Measurements from ENCODE around the gene PHKA2.
"Not testable (repeated sequence)": the region's sequence is repeated elsewhere in the genome, so short reads cannot be mapped to it uniquely, and the experiment has no call there.

Gene PHKA2

DNA sequence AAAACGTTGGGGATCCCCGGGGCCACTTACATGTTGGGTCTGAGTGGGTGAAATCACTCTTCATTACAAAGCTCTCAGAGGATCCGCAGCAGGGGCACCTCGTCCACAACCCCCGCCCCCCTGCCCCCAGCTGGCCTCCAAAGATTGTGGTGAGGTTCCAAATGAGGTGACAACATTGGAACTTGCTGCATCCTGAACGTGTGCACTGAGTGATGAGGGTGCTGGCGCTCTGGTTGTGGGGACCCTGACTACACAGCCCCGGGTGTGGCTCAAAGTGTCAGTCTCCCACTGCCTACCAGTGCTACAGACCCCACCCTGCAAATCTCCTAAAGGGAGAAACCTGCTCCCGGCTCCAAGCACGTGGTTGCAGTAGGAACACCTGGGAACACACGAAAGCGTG lies 111.9 kb downstream of the PHKA2 start:
- in situ Hi-C loops (cut with HindIII; ENCODE audit: low sequenced_read_pairs): no loop called here
- H3K4me3 ChIP-seq (ENCODE audit: low read depth, low read length): no peak overlapping the region
- TF ChIP-seq, protein P1, sequence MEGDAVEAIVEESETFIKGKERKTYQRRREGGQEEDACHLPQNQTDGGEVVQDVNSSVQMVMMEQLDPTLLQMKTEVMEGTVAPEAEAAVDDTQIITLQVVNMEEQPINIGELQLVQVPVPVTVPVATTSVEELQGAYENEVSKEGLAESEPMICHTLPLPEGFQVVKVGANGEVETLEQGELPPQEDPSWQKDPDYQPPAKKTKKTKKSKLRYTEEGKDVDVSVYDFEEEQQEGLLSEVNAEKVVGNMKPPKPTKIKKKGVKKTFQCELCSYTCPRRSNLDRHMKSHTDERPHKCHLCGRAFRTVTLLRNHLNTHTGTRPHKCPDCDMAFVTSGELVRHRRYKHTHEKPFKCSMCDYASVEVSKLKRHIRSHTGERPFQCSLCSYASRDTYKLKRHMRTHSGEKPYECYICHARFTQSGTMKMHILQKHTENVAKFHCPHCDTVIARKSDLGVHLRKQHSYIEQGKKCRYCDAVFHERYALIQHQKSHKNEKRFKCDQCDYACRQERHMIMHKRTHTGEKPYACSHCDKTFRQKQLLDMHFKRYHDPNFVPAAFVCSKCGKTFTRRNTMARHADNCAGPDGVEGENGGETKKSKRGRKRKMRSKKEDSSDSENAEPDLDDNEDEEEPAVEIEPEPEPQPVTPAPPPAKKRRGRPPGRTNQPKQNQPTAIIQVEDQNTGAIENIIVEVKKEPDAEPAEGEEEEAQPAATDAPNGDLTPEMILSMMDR (IDR thresholded peaks at IDR 0.05; ENCODE audit: low read depth, low read length): no peak
- DNase-seq (ENCODE audit: low read depth, low spot score): no peak

DNA sequence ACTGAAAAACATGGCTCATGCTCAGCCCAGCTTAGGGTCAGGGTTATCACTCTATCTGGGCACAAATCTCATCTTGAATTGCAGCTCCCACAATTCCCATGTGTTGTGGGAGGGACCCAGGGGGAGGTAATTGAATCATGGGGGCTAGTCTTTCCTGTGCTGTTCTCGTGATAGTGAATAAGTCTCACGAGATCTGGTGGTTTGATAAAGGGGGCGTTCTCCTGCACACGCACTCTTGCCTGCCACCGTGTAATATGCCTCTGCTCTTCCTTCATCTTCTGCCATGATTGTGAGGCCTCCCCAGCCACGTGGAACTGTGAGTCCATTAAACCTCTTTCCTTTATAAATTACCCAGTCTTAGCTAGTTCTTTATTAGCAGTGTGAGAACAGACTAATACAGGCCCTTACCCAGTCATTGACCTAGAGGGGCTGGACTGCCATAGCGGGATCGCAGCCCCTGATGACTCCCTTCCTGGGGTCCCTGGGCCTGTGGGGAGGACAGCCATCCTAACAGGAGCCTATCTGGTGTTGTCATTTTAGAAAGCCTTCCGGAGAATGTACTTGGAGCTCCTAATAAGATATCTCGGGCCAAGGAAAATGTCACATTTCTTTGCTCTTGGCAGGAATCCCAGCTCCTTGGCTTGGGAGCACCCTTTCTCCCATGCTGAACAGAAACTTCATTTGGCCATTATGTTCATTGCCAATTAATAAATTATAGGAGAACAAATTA lies 112.6 kb downstream of the PHKA2 start:
- DNase-seq (ENCODE audit: low read depth, low spot score): peak; percentile 14
- no peak overlapping the region for H3K4me3 ChIP-seq (ENCODE audit: low read depth, low read length)
- TF ChIP-seq, protein P1 (IDR thresholded peaks at IDR 0.05; ENCODE audit: low read depth, low read length): no peak
- in situ Hi-C loops (cut with HindIII; ENCODE audit: low sequenced_read_pairs): no loop called here

DNA sequence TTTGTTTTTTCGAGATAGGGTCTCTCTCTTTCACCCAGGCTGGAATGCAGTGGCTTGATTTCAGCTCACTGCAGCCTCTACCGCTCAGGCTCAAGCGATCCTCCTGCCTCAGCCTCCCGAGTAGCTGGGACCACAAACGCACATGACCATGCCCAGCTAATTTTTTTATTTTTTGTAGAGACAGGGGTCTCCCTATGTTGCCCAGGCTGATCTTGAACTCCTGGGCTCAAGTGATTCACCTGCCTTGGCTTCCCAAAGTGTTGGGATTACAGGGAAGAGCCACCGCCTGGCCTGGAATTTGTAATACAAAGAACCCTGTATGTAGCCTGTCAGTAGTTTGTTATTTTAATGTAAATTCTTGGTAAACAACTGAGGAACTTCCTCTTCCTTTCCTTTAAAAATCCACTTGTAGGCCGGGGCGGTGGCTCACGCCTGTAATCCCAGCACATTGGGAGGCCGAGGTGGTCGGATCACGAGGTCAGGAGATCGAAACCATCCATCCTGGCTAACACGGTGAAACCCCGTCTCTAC lies 119.5 kb downstream of the PHKA2 start:
- no peak for DNase-seq (ENCODE audit: low read depth, low spot score)
- no peak overlapping the region for H3K4me3 ChIP-seq (ENCODE audit: low read depth, low read length)
- TF ChIP-seq, protein P1 (IDR thresholded peaks at IDR 0.05; ENCODE audit: low read depth, low read length): no peak
- in situ Hi-C loops (cut with HindIII; ENCODE audit: low sequenced_read_pairs): no loop called here

DNA sequence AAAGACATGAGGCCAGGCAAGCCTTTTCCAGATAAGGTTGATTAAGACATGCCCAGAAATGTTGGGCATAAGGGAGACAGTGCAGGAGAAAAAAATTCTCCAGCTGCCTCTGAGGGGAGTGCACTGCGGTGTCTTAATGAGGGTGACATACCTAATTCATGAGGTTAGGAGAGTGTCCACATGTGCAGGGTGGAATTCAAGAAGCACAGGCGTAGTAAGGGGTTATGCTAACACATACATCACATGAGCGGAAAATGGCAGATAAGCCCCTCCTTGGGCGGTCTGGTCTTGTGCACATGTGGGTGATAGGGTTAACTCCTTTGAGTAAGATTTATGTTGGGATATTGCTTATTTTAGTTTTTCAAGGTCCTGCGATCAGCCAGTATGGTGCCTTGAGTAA lies 122.4 kb downstream of the PHKA2 start:
- DNase-seq (ENCODE audit: low read depth, low spot score): no peak
- no peak overlapping the region for H3K4me3 ChIP-seq (ENCODE audit: low read depth, low read length)
- TF ChIP-seq, protein P1 (IDR thresholded peaks at IDR 0.05; ENCODE audit: low read depth, low read length): no peak
- in situ Hi-C loops (cut with HindIII; ENCODE audit: low sequenced_read_pairs): no loop called here

DNA sequence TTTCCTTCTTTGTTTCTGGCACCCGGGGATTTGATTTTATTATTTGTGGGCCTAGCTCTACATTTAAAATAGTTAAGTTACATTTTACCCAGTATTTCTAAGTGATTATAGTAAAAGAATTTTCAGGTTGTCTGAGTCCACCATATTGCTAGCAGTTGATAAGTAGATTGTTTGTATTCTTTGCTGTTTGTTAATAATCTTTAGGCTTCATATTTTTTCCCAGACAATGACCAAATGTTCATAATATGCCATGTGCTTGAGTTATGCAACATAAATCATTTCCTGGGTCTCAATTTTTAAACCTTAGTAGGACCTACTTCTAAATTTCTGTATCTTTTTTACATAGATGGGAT lies 127.3 kb downstream of the PHKA2 start:
- DNase-seq (ENCODE audit: low read depth, low spot score): no peak
- in situ Hi-C loops (cut with HindIII; ENCODE audit: low sequenced_read_pairs): no loop called here

DNA sequence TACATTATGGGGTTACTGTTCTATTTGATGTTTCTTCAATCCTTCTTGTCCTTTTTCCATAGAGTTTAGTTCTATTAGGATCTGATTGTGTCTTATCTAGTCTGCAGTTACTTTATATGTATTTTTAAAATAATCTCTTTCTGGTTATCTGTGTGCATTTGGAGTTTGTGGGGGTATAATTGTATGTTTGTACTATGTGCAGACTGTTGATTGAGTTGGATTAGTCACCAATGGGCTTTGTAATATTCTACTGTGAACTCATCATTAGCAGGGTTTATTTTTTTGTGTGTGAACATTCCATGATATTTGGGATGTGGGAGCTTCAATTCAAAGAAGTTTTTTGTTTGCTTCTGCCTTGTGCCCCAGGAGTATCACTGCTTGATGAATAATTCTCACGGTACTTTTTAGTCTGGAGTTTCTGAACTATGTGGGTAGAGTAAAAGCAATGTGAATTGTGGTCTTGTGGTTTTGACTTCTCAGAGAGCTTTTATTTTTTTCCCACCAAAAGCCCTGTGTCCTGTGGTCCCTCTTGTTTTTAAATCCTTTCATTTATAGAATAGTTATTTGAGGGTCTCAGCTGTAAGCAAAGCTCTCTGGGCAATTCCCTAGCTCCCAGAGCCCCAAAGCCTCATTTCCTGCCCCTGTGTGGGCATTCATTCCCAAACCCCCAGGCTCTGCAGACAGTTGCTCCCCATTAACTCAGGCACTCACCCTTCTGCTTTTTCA lies 127.8 kb downstream of the PHKA2 start:
- in situ Hi-C loops (cut with HindIII; ENCODE audit: low sequenced_read_pairs): no loop called here
- peak; percentile 77 for DNase-seq (ENCODE audit: low read depth, low spot score)
- no peak overlapping the region for H3K4me3 ChIP-seq (ENCODE audit: low read depth, low read length)
- TF ChIP-seq, protein P1 (IDR thresholded peaks at IDR 0.05; ENCODE audit: low read depth, low read length): no peak

More for the DNA sequence above, 127.3 kb downstream of the PHKA2 start:
- H3K4me3 ChIP-seq (ENCODE audit: low read depth, low read length): no peak overlapping the region
- TF ChIP-seq, protein P1 (IDR thresholded peaks at IDR 0.05; ENCODE audit: low read depth, low read length): no peak

DNA sequence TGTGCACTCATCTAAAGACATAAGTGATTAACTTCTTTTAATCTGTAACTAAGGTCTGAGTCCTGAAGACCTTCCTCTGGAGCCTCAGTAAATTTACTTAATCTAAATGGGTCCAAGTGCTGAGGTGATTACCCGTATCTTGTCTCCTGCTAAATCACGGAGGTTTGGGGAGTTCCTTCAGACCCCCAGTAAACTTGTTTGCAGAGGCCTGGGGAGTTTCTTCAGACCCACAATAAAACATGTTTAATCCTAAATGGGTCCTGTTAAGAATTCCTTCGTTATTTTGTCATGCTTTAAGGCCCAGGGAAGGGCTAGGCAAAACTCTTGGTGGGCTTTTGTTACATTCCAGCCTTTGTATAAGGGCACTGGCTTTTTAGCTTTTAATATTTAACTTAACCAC lies 136.0 kb downstream of the PHKA2 start:
- DNase-seq (ENCODE audit: low read depth, low spot score); H3K4me3 ChIP-seq (ENCODE audit: low read depth, low read length); in situ Hi-C loops (cut with HindIII; ENCODE audit: low sequenced_read_pairs): not testable (repeated sequence)
